HG03175 (cell line): Measurements from ENCODE around the gene EP400.
"Not testable (repeated sequence)": the region's sequence is repeated elsewhere in the genome, so short reads cannot be mapped to it uniquely, and the experiment has no call there.

Experiments
- ATAC-seq: cut with Tn5 transposase; IDR thresholded peaks from one replicate; pipeline ENCODE4 v1.9.1; 2021; ENCODE audit warnings: mild to moderate bottlenecking, moderate library complexity; ENCODE audit not compliant: unreplicated experiment

Gene EP400

GRCh38 chr12:132043216-132043615 is 93.5 kb downstream of the EP400 start:
- ATAC-seq = no peak

GRCh38 chr12:132043770-132044467 is 94.2 kb downstream of the EP400 start:
- ATAC-seq = no peak

GRCh38 chr12:132044661-132045412 is 95.1 kb downstream of the EP400 start:
- no peak for ATAC-seq

- no peak for ATAC-seq
These were observed 96.0 kb downstream of the EP400 start for GRCh38 chr12:132045751-132046150.

- no peak for ATAC-seq
These were observed 96.8 kb downstream of the EP400 start for GRCh38 chr12:132046561-132046960.

- not testable (repeated sequence) for ATAC-seq
These were observed 97.9 kb downstream of the EP400 start for GRCh38 chr12:132047630-132048029.

- no peak for ATAC-seq
These were observed 99.7 kb downstream of the EP400 start for GRCh38 chr12:132049442-132049841.

- no peak for ATAC-seq
These were observed 100.1 kb downstream of the EP400 start for GRCh38 chr12:132049876-132050275.

GRCh38 chr12:132051718-132052117 is 102.0 kb downstream of the EP400 start:
- not testable (repeated sequence) for ATAC-seq

GRCh38 chr12:132052196-132052932 is 102.6 kb downstream of the EP400 start:
- no peak for ATAC-seq

- no peak for ATAC-seq
These were observed 103.9 kb downstream of the EP400 start for GRCh38 chr12:132053338-132054330.

- ATAC-seq = no peak
These were observed 105.2 kb downstream of the EP400 start for GRCh38 chr12:132054983-132055382.

- ATAC-seq = no peak
These were observed 105.9 kb downstream of the EP400 start for GRCh38 chr12:132055535-132056096.

GRCh38 chr12:132056320-132056719 is 106.6 kb downstream of the EP400 start:
- ATAC-seq = no peak

- ATAC-seq = no peak
These were observed 107.2 kb downstream of the EP400 start for GRCh38 chr12:132056951-132057350.

GRCh38 chr12:132057691-132058090 is 107.9 kb downstream of the EP400 start:
- no peak for ATAC-seq

GRCh38 chr12:132061197-132061596 is 111.5 kb downstream of the EP400 start:
- ATAC-seq = no peak

- ATAC-seq = no peak
These were observed 112.1 kb downstream of the EP400 start for GRCh38 chr12:132061641-132062430.

- ATAC-seq = no peak
These were observed 112.7 kb downstream of the EP400 start for GRCh38 chr12:132062481-132062880.
